Measurements from ENCODE around the gene BCDIN3D. TPM values are rescaled to one million over a fixed set of nuclear protein-coding genes. Genes with fewer than 3 reads are reported as not detected.
A peak's percentile ranks its signal among the peaks of the same experiment; 100 is the strongest.

Gene BCDIN3D
- total and polyA plus RNA-seq, 9 of the 15 experiments (the other 6 are each of a cell fraction or from before 2014, with no cell fraction given) = 3.7 to 6.9 (median 5.6) TPM

DNA sequence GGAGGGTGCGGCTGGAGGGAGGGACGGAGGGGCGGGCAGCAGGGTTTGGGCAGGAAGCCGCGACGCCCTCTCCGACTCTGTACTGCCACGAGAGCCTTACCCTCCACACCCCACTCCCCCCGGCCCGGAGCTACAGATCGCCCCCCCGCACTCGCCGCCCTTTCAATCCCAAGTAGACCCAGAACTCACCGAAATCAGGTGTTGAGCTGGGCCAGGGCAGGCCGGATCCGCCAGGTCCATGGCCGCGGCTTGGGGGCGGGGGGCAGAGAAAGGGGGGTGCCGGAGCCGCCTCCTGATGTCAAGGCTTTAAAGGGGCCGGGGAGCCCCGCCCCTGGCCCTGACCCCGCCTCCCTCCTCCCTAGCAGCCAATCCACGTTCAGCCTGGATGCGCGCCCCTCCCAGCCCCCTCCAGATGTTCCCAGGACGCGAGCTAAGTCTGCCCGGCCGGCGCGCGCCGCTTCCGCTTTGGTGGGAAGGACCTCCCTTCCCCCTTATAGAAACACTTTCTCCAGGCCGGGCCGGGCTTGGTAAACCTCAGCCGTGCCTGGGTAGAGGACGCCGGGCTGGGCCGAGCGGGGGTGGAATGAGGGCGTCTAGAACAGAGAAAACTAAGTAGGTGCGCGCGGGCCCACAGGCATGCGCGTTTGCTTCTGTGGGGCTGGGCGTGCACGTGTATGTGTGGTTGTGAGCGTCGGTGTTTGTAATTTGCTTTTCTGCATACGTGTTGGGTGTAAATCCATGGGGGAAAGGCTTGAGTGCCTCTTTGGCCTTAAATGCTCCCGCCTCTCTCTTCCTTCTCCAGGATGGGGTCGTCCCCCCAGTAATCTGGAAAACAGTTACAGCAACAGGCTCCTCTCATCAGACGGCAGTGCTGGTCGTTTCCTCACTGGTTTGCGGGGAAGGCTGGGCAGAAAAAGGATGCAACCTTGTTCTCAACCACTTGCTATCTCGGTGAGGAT is 14.5 kb downstream of the BCDIN3D start, which contains the start of gene NCKAP5L (continued):
- TF ChIP-seq, protein P1, sequence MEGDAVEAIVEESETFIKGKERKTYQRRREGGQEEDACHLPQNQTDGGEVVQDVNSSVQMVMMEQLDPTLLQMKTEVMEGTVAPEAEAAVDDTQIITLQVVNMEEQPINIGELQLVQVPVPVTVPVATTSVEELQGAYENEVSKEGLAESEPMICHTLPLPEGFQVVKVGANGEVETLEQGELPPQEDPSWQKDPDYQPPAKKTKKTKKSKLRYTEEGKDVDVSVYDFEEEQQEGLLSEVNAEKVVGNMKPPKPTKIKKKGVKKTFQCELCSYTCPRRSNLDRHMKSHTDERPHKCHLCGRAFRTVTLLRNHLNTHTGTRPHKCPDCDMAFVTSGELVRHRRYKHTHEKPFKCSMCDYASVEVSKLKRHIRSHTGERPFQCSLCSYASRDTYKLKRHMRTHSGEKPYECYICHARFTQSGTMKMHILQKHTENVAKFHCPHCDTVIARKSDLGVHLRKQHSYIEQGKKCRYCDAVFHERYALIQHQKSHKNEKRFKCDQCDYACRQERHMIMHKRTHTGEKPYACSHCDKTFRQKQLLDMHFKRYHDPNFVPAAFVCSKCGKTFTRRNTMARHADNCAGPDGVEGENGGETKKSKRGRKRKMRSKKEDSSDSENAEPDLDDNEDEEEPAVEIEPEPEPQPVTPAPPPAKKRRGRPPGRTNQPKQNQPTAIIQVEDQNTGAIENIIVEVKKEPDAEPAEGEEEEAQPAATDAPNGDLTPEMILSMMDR (IDR thresholded peaks at IDR 0.05 in 2 of 3, conservative IDR thresholded peaks at IDR 0.05 in 1 of 3; ENCODE audit: insufficient read depth in 2 of 3, low read depth in 1 of 3, low read length in 3 of 3) = no peak
- TF ChIP-seq ETS2 (tag; IDR thresholded peaks at IDR 0.05; ENCODE audit: borderline replicate concordance, poor library complexity, severe bottlenecking) (no peak), TBP (optimal IDR thresholded peaks at IDR 0.05; ENCODE audit: low read depth, low read length) (peak; percentile 74), ILK (tag; IDR thresholded peaks at IDR 0.05; ENCODE audit: borderline replicate concordance, low read depth) (no peak), THRAP3 (IDR thresholded peaks at IDR 0.05; ENCODE audit: borderline replicate concordance) (no peak), ZNF436 (CRISPR knock-in tag; IDR thresholded peaks at IDR 0.05) (no peak), SOX6 (IDR thresholded peaks at IDR 0.05) (peak; percentile 19; the same call in 1 of the 2 replicates), ZNF586 (CRISPR knock-in tag; conservative IDR thresholded peaks at IDR 0.05) (no peak)
- TF ChIP-seq, protein P2, sequence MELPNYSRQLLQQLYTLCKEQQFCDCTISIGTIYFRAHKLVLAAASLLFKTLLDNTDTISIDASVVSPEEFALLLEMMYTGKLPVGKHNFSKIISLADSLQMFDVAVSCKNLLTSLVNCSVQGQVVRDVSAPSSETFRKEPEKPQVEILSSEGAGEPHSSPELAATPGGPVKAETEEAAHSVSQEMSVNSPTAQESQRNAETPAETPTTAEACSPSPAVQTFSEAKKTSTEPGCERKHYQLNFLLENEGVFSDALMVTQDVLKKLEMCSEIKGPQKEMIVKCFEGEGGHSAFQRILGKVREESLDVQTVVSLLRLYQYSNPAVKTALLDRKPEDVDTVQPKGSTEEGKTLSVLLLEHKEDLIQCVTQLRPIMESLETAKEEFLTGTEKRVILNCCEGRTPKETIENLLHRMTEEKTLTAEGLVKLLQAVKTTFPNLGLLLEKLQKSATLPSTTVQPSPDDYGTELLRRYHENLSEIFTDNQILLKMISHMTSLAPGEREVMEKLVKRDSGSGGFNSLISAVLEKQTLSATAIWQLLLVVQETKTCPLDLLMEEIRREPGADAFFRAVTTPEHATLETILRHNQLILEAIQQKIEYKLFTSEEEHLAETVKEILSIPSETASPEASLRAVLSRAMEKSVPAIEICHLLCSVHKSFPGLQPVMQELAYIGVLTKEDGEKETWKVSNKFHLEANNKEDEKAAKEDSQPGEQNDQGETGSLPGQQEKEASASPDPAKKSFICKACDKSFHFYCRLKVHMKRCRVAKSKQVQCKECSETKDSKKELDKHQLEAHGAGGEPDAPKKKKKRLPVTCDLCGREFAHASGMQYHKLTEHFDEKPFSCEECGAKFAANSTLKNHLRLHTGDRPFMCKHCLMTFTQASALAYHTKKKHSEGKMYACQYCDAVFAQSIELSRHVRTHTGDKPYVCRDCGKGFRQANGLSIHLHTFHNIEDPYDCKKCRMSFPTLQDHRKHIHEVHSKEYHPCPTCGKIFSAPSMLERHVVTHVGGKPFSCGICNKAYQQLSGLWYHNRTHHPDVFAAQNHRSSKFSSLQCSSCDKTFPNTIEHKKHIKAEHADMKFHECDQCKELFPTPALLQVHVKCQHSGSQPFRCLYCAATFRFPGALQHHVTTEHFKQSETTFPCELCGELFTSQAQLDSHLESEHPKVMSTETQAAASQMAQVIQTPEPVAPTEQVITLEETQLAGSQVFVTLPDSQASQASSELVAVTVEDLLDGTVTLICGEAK (IDR thresholded peaks at IDR 0.05) = peak; percentile 58
- TF ChIP-seq, protein P2 (CRISPR knock-in tag; IDR thresholded peaks at IDR 0.05) = no peak
- TF ChIP-seq, protein P3, sequence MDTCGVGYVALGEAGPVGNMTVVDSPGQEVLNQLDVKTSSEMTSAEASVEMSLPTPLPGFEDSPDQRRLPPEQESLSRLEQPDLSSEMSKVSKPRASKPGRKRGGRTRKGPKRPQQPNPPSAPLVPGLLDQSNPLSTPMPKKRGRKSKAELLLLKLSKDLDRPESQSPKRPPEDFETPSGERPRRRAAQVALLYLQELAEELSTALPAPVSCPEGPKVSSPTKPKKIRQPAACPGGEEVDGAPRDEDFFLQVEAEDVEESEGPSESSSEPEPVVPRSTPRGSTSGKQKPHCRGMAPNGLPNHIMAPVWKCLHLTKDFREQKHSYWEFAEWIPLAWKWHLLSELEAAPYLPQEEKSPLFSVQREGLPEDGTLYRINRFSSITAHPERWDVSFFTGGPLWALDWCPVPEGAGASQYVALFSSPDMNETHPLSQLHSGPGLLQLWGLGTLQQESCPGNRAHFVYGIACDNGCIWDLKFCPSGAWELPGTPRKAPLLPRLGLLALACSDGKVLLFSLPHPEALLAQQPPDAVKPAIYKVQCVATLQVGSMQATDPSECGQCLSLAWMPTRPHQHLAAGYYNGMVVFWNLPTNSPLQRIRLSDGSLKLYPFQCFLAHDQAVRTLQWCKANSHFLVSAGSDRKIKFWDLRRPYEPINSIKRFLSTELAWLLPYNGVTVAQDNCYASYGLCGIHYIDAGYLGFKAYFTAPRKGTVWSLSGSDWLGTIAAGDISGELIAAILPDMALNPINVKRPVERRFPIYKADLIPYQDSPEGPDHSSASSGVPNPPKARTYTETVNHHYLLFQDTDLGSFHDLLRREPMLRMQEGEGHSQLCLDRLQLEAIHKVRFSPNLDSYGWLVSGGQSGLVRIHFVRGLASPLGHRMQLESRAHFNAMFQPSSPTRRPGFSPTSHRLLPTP (IDR thresholded peaks at IDR 0.05; ENCODE audit: borderline replicate concordance, extremely low read depth, insufficient read length) = no peak
